Epidermal melanocyte (primary cell): ENCODE measurements around the gene PCGF3.
"Not testable (repeated sequence)": the region's sequence is repeated elsewhere in the genome, so short reads cannot be mapped to it uniquely, and the experiment has no call there.

Experiments
- DNase-seq: peaks from one replicate; pipeline ENCODE4 v3.0.0; 2011; ENCODE audit warnings: low spot score; ENCODE audit not compliant: insufficient read length

PCGF3 gene

GRCh38 chr4:703336-704197, 2.1 kb upstream of the PCGF3 start:
- DNase-seq: no peak

DNA sequence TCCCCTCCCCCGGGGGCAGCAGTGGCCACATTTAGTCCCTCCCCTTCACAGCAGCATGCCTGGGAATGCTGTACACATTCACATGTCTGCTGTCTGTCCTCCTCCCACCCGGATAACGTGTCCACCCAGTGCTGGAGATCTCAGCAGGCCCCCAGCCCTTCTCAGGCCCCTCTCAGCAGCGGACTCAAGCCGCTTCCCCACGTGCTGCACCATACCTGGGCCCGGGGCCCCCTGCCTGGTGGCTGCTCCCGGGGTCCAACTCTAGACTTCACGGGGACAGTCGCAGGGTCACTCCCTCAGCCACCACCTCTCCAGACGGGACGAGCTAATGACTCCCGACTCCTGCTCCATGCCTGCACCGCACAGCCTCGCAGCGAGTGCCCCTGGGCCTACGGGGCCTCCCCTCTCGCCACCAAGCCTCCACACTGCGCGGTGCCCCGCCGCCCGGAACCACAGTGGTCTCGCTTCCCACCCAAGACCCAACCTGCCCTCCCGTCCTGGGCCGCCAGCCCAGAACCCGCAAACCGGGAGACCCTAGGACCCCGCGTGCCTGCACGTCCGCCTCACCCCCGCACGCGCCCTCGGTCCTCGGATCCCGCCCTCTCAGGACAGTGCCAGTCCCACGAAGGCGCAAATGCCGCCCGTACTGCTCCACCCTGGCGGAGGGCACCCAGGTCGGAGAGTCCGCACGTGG, 1.3 kb upstream of the PCGF3 start:
- DNase-seq: no peak

GRCh38 chr4:704971-705277, 708 bp upstream of the PCGF3 start:
- no peak for DNase-seq

- not testable (repeated sequence) for DNase-seq
These were observed 526 bp downstream of the PCGF3 start for GRCh38 chr4:706083-706633.

GRCh38 chr4:706834-707598, 1.4 kb downstream of the PCGF3 start:
- DNase-seq: no peak

- DNase-seq: no peak
These were observed 2.4 kb downstream of the PCGF3 start for GRCh38 chr4:707929-708630.

- no peak for DNase-seq
These were observed 3.0 kb downstream of the PCGF3 start for GRCh38 chr4:708631-708933.

DNA sequence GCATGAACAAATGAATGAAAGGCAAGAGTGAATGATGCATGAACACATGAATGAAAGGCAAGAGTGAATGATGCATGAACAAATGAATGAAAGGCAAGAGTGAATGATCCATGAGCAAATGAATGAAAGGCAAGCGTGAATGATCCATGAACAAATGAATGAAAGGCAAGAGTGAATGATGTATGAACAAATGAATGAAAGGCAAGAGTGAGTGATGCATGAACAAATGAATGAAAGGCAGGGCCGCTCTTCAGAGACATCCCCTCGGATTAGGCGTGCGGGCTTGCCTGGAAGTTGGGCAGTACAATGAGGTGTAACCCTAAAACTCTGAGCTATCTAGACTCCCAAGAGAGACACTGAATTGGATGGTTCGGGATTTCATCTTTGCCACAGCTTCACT, 3.7 kb downstream of the PCGF3 start:
- no peak for DNase-seq

- DNase-seq: no peak
These were observed 4.5 kb downstream of the PCGF3 start for GRCh38 chr4:710116-710515.

- no peak for DNase-seq
These were observed 5.3 kb downstream of the PCGF3 start for GRCh38 chr4:710916-711315.

DNA sequence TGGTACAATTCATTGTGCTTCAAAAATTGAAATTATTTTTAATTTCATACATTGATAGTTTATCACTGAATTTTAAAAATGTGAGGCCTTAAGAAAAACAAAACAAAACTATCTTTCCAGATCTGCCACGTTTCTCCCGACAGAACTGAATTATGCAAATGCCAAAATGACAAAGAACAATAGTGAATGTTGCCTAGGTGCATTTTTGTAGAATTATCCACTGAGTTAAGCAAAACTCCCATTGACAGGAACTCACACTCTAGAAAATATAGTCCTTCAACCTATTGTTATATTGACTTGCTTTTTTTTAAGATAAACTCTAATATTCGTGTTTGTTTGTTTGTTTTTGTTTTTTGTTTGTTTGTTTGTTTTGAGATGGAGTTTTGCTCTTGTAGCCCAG, 6.5 kb downstream of the PCGF3 start:
- DNase-seq: no peak

DNA sequence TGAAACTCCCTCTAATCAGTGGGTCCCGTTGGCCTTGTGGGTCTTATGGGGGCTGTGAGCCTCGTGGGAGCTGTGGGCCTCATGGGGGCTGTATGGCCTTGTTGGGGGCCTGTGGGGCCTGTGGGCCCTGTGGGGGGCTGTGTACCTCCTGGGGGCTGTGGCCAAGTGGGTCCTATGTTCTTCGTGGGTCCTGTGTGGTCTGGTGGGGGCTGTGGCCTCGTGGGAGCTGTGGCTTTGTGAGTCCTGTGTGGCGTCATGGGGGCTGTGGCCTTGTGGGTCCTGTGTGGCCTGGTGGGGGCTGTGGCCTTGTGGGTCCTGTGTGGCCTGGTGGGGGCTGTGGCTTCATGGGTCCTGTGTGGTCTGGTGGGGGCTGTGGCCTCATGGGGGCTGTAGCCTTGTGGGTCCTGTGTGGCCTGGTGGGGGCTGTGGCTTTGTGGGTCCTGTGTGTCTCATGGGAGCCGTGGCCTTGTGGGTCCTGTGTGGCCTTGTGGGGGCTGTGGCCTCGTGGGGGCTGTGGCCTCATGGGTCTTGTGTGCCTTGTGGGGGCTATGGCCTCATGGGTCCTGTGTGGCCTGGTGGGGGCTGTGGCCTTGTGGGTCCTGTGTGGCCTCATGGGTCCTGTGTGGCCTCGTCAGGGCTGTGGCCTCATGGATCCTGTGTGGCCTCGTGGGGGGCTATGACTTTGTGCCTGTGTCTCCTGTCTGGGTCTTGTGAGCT, 7.4 kb downstream of the PCGF3 start:
- DNase-seq: no peak

DNA sequence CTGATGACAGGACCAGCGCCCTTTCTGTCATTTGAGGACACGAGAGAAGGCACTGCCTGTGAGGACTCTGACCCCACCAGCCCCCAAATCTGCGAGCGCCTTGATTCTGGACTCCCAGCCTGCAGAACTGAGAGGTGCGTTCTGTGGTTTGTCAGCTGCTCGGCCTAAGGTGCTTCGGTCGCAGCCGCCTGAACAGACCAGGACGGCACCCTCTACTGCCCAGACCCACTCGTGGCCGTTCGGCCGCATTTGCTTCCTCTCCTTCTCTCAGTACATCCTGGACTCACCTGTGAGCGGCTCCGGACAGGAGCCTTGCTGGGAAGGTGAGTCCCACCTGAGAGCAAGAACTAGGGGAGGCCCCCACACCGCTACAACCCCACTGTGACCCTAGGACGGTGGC, 8.5 kb downstream of the PCGF3 start:
- no peak for DNase-seq

DNA sequence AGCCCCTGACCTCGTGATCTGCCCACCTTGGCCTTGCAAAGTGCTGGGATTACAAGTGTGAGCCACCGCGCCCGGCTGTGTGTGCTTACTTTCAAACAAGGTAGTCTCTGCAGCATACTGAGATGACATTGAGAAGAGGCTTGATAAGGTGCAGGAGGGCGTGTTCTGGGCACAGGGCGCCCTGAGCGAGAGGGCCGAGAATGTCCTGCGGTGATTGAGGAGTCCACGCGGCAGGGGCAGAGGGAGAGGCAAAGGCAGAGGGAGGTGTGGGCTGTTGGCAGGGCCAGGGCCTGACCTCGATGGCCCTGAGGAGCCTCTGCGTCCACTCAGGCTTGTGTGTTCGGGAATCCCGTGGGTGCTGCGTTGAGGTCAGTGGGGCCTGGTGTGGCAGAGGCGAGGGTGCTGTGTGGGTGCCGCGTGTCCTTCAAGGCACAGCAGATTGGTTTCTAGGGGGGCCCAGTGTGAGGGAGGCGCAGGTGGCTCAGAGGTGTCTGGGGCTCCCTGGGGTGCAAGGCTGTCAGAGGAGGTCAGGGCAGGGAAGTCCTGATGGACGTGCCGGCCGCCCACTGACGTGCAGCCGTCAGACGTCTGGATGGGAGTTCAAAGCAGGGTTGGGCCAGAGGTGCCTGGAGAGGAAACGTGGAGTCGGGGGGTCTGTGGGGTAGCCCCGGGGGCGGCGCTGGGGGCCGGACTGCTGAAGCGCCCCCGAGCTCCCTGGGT, 12.1 kb downstream of the PCGF3 start:
- DNase-seq: no peak

DNA sequence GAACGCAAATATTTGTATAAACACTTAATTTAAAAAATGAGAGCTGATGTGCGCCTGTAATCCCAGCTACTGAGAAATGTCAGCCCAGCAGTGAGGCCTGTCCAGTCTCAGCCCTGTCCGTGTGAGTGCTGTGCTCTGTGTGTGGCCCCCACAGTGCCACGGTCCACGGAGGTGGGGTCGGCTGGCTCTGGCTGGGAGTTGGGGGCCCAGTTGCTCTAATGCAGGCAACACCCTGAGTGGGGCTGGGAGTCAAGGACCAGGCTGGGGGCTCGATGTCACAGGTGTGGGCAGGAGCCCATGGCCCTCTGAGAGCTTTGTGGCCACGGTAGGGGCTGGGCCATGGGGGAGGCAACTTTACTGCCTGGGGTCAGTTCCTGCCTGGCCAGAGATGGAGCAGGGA, 12.8 kb downstream of the PCGF3 start:
- DNase-seq: no peak

- no peak for DNase-seq
These were observed 14.7 kb downstream of the PCGF3 start for GRCh38 chr4:720111-720860.

- peak; percentile 93 for DNase-seq
These were observed 15.9 kb downstream of the PCGF3 start for GRCh38 chr4:721261-722168.

DNA sequence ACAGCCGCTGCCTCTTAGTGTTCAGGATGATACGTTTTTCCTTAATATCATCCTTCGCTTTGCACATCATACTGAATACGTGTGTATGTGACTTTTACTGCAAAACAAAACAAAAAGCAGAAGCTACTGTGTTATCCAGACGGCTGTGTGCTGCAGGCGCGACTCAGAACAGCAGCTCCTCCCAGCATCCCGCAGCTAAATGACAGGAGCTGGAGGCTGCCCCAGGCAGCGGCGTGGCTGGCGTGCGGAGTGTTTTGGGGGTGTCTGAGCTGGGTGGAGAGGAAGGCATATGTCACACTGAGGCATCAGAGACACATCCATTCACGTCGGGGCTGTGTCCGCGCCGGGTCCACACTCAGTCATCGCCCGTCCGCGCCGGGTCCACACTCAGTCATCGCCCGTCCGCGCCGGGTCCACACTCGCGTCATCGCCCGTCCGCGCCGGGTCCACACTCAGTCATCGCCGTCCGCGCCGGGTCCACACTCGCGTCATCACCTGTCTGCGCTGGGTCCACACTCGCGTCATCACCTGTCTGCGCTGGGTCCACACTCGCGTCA, 16.6 kb downstream of the PCGF3 start:
- DNase-seq: no peak
